SK-N-SH (cell line): ENCODE measurements around the gene GPR42.

Experiments
- EP300 ChIP-seq, 2 experiments: IDR thresholded peaks; 2 replicates each; pipeline versions ENCODE4 v1.4.0 to v1.6.1; 2012; ENCODE audit warnings: borderline replicate concordance in 1 of 2, low read depth in 1 of 2, low read length in 1 of 2
- EZH2phosphoT487 ChIP-seq: fragments of 200-600 bp; sonication (generic); IDR thresholded peaks from 2 replicates; pipeline ENCODE4 v1.6.1; 2017; ENCODE audit warnings: low read depth, mixed run types, mild to moderate bottlenecking, antibody characterized with exemption, moderate library complexity, borderline replicate concordance
- GABPA ChIP-seq: IDR thresholded peaks from 2 replicates; pipeline ENCODE4 v1.4.0; 2012; ENCODE audit warnings: low read depth, mild to moderate bottlenecking
- GATA2 ChIP-seq: sonication (generic); formaldehyde crosslinking; IDR thresholded peaks from 2 replicates; pipeline ENCODE4 v1.5.0; 2020; ENCODE audit warnings: mild to moderate bottlenecking, missing genetic modification reagents
- JUND ChIP-seq: IDR thresholded peaks from 2 replicates; pipeline ENCODE4 v1.4.0; 2012
- MXI1 ChIP-seq: IDR thresholded peaks from 2 replicates; pipeline ENCODE4 v1.6.1; 2012; ENCODE audit warnings: mild to moderate bottlenecking, low read depth, low read length, improper control_type of control experiment
- POLR2AphosphoS5 ChIP-seq: IDR thresholded peaks from 2 replicates; pipeline ENCODE4 v1.6.1; 2012; ENCODE audit warnings: low read depth, low read length
- RFX5 ChIP-seq: IDR thresholded peaks from 2 replicates; pipeline ENCODE4 v1.6.1; 2012; ENCODE audit warnings: mild to moderate bottlenecking, improper control_type of control experiment, low read length
- SIN3A ChIP-seq: IDR thresholded peaks from 2 replicates; pipeline ENCODE4 v1.6.1; 2012; ENCODE audit warnings: low read depth, mild to moderate bottlenecking, low read length, moderate library complexity, borderline replicate concordance

DNA sequence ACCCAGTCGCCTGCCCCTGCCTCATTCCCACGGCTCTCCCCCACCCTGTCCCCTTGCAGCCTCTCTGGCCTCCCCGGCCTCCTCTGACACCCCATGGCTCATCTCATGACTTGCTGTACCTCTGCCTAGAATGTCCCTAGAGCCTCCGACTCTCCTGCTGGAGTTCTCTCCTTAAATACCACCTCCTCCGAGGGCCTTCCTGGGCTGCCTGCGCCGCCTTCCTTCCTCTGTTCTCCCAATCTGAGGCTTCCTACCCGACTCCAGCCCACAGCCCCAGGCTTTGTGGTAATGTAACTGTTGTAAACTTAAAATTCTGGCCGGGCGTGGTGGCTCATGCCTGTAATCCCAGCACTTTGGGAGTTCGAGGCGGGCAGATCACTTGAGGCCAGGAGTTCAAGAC lies 27.7 kb downstream of the GPR42 start:
- TF ChIP-seq EZH2phosphoT487 (no peak), GABPA (no peak), MXI1 (no peak), JUND (no peak), RFX5 (no peak), POLR2AphosphoS5 (no peak), EP300 (IDR thresholded peaks at IDR 0.05; ENCODE audit: borderline replicate concordance in 1 of 2, low read depth in 1 of 2, low read length in 1 of 2) (no peak), GATA2 (no peak), SIN3A (no peak)
